ENCODE data around the gene FOXC2.
"Not testable (repeated sequence)": the region's sequence is repeated elsewhere in the genome, so short reads cannot be mapped to it uniquely, and the experiment has no call there.

Gene FOXC2

DNA sequence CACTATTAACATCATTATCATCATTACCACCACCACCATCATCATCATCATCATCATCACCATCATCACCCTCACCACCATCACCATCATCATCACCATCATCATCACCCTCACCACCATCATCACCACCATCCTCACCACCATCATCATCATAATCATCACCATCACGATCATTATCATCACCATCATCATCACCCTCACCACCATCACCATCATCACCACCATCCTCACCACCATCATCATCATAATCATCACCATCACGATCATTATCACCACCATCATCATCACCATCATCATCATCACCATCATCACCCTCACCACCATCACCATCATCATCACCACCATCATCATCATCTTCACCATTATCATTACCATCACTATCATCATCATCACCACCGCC, 21.3 kb downstream of the FOXC2 start:
- not testable (repeated sequence) for DNase-seq (ENCODE audit: low read depth, low spot score)

DNA sequence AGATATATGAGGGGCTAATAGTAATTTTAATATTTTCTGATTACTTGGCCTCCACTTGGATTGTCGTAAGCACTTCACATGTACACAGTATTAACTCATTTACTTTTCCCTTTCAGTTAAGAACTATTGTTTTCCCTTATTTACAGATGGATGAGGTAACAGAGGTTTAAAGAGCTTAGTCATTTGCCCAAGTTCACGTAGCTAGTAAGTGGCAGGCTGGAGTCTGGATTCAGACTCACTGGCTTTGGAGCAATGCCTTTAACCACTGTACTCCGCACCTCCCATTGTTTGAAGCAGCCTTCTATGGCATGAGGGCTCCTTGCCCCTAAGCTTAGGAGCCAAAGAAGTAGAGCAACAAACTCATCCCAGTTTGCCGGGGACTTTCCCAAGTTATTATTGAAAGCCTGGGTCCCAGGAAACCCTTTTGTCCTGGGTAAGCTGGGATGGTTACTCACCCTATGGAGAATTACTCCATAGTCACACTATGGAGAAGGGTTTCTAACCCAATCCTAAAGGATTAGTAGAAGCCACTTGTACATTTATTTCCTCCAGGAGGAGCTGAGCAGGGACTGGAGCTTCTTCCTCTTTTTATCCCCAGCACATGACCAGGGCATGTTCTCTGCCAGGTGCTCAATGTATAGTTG, 24.0 kb downstream of the FOXC2 start:
- no peak for DNase-seq (ENCODE audit: low read depth, low spot score)

DNA sequence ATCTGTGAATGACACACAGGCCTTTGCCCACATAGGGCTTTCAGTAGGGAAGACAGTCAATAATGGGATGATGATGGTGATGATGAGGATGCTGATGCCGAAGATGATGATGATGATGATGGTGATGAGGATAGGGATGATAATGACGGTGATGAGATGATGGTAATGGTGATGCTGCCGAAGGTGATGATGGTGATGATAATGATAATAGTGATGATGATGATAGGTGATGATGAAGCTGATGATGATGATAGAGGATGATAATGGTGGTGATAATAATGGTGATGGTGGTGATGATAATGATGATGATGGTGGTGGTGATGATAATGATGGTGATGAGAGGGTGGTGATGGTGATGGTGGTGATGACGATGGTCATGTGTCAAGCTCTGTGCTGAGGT, 24.6 kb downstream of the FOXC2 start:
- no peak for DNase-seq (ENCODE audit: low read depth, low spot score)

DNA sequence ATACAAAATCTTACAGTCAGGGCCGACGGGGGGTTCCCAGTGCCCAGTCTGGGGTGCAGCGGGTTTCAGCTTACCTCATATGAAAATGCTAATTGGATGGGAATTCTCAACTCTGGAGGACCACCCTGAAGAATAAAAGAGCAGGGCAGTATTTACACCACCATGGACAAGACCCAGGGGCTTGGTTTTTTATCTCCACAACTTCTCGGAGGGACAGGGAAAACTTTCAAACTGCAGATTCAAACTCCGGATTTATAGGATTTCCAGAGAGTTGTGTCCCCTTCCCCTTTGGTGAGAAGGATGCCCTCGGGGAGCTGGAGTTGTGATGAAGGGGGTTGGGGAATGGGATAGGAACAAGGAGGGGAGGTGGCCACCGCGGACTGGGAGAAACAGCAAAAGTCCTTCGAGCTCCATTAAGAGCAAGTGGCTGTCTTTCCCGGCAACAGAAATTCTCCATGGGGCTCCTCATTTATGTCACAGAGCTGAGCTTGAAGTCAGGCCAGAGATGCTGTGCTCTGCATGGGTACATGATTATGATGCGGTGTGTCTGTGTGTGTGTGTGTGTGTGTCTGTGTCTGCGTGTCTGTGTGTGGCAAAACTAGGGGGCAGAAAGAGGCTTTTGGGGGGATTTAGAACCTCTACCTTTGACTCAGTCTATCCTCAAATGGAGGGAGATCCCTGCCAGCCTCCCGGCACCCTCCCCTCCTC, 27.4 kb downstream of the FOXC2 start:
- DNase-seq (ENCODE audit: low read depth, low spot score), result no peak

DNA sequence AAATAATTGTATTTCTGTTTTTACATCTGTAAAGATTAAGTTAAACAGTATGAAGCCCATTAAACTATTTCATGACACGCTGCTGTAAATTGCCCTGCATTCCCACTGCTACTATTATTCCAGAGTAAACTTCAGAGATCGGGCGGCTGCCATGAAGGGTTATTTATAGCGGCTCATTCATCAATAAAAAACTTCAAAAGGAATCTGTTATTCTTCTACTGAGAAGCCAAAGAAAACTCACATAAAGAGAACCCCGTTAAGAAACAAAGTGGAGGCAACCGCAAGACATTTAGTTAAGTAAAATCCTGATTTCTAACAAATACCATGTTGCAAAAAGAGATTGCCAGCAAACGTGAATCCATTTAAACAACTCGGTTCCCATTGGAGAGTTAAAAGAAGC, 28.1 kb downstream of the FOXC2 start:
- DNase-seq (ENCODE audit: low read depth, low spot score), result no peak

DNA sequence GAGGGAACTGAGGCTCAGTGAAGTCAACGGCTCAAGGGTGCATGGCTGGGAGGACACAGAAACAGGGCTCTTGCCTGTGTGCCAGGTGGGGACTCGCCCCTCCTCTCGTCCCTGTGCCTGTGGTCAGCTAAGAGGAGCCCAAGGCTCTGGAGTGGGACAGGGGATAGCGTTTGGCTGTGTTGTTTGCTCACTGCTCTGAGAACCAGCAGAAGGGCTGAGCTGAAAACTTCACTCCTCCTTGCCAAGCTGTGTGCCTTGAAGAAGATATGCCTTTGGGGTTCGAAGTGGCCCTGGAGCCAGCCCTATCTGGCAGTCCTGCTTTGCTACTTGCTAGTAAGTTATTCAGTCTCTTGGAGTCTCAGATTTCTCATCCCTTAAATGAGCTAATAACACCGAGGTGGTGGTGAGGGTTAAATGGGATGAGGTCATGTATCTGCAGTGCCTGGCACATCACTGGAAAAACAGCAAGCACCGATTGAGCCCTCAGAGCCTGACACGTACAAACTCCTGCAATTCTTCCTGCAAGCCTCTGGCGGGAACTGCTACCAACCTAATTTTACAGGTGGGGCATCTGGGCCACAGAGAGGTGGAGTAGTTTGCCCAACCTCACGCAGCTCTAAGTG, 29.5 kb downstream of the FOXC2 start:
- DNase-seq (ENCODE audit: low read depth, low spot score), result no peak

DNA sequence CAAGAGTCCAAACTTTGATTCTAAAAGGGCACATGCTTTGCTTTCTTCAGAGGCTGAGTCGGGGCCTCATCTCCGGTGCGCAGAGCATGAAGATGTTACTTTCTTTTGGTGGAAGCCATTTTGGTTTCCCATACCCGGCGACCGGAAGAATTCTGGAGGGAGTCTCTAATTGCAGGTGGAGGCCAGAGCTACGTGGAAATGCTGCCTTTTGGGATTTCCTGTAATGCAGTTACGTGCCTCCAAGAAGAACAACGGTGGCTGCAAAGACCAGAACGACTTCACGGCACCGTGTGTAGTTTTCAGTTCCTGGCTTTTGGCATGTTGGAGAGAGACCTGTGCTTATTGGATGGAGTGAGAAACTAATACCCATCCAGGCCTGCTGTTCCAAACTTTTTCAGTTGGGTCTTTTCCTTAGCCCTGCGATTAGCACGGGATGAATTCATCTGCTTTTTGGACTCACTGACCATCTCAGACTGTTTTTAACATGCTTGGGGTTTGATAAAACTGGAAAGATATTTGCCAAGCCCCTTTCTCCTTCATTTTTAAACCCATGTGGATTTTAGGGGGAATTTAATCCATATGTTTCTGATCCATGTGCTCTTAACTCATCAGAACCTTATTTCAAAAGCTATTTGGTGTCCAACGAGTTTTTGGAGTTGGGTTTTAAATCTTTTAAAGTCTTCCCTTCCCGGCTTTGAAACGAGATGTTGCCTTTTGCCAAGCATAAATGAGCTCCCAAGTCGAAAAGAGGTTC, 30.7 kb downstream of the FOXC2 start:
- DNase-seq (ENCODE audit: low read depth, low spot score), result no peak

DNA sequence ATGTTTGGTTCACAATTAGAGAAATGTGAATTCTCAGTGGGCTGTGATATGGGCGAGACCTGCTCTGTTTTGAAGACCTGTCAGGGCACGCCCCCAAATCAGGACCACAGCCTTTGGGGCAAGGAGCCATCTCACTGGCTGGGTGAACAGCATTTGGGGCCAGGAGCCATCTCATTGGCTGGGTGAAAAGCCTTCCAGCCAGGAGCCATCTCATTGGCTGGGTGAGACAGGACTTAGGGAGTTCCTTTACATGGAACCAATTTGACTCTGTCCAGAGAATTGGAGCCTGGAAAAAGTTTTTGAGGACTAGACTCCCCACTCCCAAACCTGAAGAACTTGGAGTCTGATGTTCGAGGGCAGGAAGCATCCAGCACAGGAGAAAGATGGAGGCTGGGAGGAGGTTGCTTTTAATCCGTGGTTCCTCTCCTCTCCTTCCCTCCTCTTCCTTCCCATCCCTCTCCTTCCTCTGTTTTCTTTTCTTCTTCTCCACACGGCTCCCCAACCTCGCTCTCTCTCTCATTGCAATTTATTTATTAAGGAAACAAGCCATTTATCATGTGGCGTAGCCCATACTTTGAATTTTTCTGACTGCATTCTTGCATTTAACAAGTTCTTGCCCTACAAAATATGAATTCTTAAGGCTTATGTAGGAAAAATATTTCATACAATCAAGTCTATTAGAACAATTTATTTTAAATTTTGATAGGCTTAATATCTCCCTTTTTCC, 31.4 kb downstream of the FOXC2 start:
- no peak for DNase-seq (ENCODE audit: low read depth, low spot score)

DNA sequence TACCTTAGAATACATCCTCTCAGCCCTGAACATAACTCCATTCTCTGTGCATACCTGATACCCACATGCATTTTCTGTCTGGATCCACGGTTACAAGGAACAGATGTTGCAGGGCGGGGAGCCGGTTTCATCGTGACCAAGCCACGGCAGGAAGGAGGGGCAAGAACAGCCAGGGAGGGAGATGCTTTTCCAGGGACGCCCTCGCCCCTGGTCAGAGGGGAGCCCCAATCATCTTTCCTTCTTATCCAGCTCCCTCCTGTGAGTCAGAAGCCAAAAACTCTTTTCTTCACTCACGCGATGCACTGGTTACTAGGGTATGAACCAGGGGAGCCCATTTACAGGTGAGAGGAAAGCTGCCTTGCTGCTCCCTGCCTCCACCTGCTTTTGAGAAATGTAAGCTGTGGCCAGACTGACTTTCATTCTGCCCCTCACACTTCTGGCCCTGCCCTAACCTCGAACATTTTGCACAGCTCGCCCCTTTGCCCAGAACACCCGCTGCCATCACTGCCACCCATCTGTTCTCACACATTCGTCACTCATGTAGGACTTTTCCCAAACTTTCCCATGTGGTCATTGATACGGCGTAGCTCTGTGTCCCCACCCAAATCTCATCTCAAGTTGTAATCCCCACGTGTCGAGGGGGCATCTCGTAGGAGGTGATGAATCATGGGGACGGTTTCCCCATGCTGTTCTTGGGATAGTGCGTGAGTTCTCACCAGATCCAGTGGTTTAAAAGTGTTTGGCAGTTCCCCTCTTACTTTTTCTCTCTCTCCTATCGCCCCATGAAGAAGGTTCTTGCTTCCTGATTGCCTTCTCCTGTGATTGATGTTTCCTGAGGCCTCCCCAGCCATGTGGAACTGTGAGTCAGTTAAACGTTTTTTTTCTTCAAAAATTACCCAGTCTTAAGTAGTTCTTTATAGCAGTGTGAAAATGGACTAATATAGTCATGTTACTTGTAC, 32.3 kb downstream of the FOXC2 start:
- DNase-seq (ENCODE audit: low read depth, low spot score), result no peak

DNA sequence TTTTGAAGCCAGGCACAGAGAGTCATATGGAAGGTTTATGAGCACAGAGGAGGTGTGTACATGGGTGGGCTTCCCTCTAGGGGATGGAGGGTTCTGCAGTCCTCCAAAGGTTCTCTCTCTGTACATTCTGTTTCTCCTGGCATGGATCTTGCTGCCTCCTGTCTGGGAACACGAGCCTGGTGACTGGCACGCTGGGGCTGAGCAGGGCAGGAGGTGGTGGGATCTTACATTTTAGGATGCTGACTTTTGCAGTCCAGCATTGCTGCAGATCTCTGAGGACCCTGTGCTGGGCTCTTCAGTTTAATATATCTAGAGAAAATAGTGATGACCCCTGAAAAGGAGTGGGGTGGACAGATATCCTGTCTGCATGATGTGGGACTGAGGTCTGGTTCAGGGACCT, 34.7 kb downstream of the FOXC2 start:
- no peak for DNase-seq (ENCODE audit: low read depth, low spot score)

DNA sequence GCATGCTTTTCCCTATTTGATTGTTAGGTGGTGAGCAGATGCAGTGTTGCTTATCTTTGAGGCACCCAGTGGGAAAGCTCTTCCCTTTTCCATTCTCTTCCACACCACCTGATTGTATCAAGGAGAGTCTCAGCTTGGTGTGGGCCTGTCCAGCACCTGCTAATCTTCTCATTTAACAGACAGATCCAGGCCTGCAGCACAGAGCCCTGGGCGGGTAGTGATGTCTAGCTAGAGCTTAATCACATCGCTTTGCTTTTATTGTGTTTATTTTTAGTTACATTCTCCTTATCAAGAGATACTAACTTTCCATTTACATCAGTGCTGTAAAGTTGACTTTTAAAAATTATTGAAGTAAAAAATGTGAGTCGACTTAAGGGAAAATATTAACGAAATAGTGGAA, 35.9 kb downstream of the FOXC2 start:
- DNase-seq (ENCODE audit: low read depth, low spot score), result no peak

DNA sequence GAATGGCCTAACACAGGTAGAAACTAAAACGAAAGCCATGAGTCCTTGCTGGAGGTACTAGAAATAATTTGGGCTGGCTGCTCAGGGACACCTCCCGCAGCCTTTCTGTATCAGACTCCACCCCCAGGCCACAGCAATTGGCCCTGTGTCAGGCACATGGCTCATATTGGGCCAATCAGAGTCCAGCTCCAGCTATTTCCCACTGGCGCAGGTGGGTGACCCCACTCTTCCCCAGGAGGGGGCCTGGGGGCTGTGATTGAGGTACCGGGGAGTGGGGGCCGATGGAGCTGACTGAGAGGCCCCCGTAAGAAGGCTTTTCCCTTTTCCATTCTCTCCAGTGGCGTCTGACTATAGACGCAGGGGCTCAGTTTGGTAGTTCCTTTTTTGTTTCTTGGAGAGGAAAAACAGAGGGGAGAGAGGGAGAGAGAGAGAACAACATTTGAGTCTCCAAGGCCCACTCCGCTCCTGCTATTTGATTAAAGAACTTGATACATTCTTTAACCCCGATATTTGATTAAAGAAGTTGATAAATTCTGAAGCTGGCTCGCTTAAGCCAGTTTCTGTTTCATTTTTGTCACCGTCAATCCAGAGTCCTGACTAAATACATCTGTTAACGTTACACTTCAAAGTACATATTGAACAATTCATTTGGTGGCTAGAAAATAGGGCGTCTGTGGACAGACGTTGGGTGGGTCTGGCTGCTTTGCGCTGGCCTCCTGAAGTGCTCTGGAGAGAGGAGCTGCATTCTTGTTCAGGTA, 38.0 kb downstream of the FOXC2 start:
- DNase-seq (ENCODE audit: low read depth, low spot score), result no peak

DNA sequence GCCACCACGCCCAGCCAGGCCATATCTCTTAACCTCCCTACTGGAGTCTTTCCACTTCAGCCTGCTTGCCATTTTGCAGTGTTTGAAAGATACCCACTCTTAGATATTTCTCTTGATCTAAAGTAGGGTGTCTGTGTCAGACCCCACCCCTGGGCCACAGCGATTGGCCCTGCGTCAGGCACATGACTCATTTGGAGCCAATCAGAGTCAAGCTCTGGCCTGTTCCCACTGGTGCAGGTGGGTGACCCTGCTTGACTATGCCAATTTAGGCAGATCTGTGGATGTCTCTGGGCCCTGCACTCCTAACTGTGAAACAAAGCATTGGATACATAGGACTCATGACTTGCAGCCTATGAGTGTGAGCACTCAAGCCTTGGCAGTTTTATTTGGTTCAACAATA, 39.3 kb downstream of the FOXC2 start:
- DNase-seq (ENCODE audit: low read depth, low spot score), result no peak

DNA sequence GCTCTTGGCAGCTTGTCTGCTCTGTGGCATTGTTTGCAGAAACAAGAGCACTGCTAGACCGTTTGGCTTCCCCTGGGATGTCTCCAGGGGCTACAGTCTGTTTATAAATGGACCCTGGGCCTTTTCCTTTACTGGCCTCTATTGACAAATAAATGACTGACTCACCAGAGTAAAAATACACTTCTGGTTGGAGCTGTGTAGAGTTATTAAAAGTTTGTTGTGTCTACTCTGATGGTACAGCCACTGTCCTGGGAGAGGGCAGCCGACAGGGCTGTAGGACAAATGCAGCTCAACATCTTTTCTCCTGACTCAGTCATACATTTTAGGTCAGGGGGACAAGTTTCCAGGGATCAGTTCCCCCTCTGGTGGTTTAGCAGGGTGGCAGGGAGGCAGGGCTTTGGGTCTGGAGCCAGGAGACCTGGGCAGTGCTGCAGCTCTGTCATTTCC, 41.7 kb downstream of the FOXC2 start:
- no peak for DNase-seq (ENCODE audit: low read depth, low spot score)

DNA sequence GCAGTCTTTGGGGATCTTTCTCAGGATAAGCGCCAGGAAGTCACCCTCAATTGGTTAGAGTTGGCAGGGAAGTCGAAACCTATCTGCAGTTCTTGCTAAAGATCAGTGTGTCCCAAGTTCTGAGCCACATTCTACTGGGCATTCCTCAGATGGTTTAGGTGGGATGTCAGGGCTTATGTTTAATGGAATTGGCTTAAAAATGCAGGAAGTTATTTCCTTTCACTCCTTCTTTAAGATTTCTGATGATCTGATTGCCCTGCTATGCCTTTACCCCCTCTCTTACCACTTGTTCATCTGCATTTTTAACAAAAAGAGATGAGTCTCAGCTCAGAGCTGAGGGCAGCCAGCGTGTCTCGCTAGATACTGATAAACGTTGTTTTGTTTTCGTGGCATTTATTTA, 42.5 kb downstream of the FOXC2 start:
- no peak for DNase-seq (ENCODE audit: low read depth, low spot score)

DNA sequence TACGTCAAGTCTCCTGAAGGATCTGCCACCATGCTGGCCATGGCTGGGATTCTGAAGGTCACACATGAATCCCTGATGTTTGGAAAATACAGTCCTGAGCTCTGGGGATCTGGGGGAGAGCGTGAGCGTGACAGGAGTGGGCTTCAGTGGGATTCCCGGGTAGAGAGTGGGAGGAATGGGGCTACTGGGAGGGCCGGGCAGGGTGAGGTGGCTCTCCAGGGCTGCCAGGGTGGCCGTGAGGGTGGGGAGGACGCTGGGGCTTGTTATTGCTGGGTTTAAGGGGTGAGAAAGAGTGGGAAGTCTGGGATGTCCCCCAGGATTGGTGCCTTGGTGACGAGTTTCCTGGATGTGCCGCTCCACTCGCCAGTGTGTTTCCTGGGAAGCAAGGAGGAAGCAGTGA, 43.0 kb downstream of the FOXC2 start:
- DNase-seq (ENCODE audit: low read depth, low spot score), result no peak

DNA sequence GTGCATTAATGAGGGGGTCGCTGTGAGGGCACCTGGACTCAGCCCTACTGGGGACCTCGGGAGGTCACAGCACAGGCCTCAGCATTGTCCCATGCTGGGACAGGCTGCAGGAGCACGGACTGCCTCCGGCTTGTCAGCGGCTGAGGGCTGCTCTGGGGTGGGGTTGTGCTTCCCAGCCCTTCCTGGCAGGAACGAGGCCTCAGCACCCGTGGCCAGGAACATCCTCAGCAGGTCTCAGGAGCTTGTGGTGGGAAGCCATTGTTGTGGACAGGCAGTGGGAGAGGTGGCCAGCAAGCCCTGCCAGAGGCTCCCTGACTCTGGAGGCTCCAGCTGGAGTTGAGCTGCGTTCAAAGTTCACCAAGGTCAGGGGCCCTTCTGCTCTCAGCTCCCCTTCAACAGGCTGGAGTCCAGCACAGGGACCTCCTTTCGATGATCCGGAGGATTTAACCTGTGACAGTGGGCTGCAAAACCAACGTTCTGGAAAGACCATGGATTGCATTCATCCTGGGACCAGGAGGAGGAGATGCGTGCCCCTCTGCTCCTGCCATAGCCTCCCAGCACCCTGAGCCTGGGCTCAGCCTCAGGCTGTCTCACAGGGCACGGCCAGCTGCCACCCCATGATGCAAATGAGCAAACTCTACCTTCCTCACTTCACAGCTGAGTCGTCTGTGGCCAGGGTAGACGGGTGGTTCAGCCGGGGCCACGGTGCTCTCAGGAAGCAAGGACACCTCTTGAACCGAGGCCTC, 44.3 kb downstream of the FOXC2 start:
- no peak for DNase-seq (ENCODE audit: low read depth, low spot score)

DNA sequence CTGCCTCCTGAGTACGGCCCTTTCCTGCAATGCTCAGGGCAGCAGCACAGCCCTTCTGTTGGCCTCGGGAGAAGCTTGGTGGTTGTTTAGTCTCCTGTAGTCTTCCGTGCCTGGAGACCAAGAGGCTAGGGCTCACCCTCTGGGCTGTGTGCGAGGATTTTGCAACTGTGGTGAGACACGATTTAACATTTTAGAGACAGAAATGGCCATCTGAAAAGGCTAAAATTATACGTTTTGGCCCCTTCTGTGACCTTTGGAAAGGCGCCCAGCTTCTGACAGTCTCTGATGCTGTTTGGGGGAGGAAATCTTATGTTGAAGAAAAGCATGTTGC, 44.9 kb downstream of the FOXC2 start:
- DNase-seq (ENCODE audit: low read depth, low spot score), result peak; percentile 85

DNA sequence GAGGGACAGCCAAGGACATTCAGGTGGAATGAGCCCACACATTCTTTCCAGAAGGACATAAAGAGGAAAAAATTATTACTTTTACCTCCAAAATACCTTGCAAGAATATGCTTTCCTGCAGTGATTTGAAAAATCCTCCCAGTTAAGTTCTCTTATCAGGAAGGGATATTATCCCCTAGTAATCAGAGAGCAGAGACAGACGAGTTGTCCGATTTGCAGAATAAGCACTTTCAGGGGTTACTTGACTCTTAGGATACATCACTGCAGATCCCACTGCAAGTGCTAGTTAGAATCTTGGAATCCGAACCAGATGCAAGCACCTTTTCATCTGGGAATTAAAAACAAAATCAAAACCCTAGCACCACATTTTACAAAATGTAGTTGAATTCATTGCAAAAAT, 45.3 kb downstream of the FOXC2 start:
- DNase-seq (ENCODE audit: low read depth, low spot score), result no peak
